DMS114 treated with DMSO at 0.1 percent for 48 hours (cell line): ENCODE measurements around the gene IGHMBP2.

Experiments
- DNase-seq: peaks from one replicate; lab custom pipeline; 2025; ENCODE audit not compliant: unreplicated experiment; lab: John Stamatoyannopoulos, UW

IGHMBP2 gene

GRCh38 chr11:68890490-68891231 lies 13.0 kb upstream of the IGHMBP2 start:
- no peak for DNase-seq

- DNase-seq, result no peak
Measured at GRCh38 chr11:68891351-68891948, 12.2 kb upstream of the IGHMBP2 start.

GRCh38 chr11:68892576-68892975 lies 11.1 kb upstream of the IGHMBP2 start:
- no peak for DNase-seq

GRCh38 chr11:68893282-68893681 lies 10.4 kb upstream of the IGHMBP2 start:
- DNase-seq, result no peak

GRCh38 chr11:68896171-68896959 lies 7.3 kb upstream of the IGHMBP2 start:
- DNase-seq, result no peak

GRCh38 chr11:68897441-68897840 lies 6.2 kb upstream of the IGHMBP2 start:
- DNase-seq, result no peak

GRCh38 chr11:68900835-68901381 lies 2.8 kb upstream of the IGHMBP2 start:
- DNase-seq, result no peak

- no peak for DNase-seq
Measured at GRCh38 chr11:68904248-68904847, 657 bp downstream of the IGHMBP2 start.

DNA sequence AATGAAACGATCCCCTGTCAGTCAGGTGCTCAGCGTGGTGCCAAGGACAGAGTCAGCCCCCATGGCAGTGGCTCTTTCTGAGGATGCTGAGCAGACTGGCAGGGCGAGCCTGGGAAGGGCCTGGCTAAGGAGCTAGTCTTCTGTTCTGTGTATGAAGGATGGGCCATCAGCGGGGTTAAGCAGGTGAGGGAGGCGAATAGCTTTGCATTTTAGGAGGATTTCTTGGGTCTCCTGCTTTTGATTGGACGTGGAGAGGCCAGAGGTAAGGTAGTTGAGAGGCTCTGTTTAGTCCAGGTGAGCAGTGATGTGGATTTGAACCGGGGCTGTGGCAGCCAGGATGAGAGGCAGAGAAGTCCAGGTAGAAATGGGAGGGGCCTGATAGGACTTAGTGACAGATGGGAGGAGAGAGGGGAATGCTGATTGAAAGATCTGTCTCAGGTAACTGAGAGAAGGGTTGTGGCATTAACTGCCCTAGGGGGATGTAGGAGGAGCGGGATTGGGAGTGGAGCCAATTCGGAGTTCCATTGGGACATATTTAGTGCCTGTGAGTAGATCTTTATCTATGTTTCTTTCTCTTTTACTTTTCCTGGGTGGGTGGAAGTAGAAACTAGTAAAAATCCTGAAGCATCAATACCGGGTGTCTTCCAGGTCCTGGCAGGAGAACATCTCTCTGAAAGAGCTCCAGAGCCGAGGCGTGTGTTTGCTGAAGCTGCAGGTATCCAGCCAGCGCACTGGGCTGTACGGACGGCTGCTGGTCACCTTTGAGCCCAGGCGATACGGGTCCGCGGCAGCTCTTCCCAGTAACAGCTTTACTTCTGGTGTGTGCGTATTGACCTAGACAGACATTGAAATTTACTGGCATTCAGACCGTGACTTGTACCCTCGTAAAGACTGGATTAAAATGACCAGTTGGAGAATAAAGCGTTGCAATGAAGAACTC lies 2.0 kb downstream of the IGHMBP2 start:
- no peak for DNase-seq

DNA sequence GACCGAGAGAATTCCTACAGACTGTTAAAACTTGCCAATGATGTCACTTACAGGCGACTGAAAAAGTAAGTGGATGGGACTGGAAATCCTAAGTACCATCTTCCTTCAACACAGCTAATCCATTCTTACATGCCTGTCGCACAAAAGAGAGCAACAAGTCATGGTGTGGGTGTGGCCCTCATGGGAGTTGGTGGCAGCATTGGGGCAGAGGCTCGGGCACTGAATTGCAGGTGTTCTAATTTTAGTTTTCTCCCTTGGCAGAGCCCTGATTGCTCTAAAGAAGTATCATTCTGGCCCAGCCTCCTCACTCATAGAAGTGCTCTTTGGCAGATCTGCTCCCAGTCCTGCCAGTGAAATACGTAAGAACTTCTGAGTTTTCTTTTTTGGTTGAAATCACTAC lies 4.6 kb downstream of the IGHMBP2 start:
- DNase-seq, result no peak

- DNase-seq, result no peak
Measured at GRCh38 chr11:68910965-68911364, 7.3 kb downstream of the IGHMBP2 start.

- no peak for DNase-seq
Measured at GRCh38 chr11:68911731-68912130, 8.0 kb downstream of the IGHMBP2 start.

- DNase-seq, result no peak
Measured at GRCh38 chr11:68912254-68912653, 8.6 kb downstream of the IGHMBP2 start.

- DNase-seq, result no peak
Measured at GRCh38 chr11:68913188-68913587, 9.5 kb downstream of the IGHMBP2 start.

DNA sequence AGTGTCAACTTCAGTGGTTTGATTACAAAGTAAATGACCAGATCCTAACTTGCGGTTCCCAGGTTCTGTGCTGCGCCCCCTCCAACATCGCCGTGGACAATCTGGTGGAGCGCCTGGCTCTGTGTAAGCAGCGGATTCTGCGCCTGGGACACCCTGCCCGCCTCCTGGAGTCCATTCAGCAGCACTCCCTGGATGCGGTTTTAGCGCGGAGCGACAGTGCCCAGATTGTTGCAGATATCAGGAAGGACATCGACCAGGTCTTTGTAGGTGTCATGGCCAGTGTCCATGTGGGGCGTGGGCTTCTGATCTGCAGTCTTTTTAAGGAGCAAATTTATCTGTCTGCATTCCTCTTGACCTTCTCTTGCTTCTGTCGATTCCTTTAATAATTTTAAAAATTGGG lies 11.1 kb downstream of the IGHMBP2 start:
- no peak for DNase-seq

GRCh38 chr11:68916439-68916838 lies 12.7 kb downstream of the IGHMBP2 start:
- DNase-seq, result no peak

DNA sequence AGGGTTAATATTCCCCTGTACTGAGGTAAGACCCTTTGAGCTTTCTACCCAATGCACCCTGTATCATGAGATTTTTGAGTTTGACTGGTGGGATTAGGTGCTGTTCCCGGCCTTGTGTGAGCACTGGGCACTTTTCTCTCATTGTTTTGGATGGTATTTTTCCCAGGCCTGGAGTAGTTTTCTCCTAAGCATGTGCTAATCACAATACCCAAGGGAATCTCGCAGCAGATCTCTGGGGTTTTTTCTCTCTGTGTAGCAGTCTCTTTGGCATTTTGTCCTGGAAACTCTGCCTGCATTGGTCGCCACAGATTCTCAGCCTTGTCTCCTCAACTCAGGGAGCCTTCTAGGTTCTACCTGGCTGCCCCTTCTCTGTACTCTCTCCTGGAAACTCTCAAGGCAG lies 19.9 kb downstream of the IGHMBP2 start:
- no peak for DNase-seq

DNA sequence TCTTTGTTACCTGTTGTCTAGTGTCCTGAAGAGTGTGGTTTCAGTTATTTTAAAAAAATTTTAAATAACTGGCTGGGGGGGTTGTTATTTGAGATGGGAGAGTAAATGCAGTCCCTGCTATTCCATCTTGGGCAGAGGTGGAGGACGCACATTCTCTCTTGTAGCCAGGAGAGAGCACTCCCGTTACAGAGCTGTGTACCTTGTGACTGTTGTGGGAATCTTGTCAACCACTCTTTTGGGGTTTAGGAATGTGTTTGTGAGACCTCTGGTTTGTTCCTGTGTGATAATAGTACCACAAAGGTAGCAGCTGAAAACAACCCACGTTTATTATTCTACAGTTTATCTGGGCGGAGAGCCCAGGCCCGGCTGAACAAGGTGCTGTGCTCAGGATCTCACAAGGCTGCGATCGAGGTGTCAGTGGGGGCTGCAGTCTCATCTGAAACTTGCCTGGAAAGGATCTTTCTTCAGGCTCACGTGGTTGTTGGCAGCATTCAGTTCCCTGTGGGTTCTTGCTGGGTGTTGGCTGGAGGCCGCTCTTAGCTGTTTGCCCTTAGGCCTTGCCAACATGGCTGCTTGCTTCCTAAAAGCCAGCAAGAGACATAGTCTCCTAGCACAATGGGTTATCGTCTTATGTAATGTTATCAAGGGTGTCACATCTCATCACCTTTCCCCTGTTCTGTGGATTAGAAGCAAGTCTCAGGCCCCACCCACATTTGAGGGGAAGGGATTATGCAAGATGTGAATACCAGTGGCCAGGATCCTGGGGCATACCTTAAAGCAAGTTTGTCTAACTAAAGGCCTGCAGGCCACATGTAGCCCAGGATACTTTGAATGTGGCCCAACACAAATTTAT lies 20.6 kb downstream of the IGHMBP2 start:
- no peak for DNase-seq

GRCh38 chr11:68925611-68926010 lies 21.9 kb downstream of the IGHMBP2 start:
- DNase-seq, result no peak
